Lung (tissue), 12 donors: ENCODE measurements around the gene HNRNPR. TPM values are rescaled to one million over a fixed set of nuclear protein-coding genes. Genes with fewer than 3 reads are reported as not detected.

Source experiments
- ATAC-seq: fragments of 200-7000 bp; cut with Tn5 transposase; one replicate; pipeline ENCODE4 v1.9.1; 2020; ENCODE audit warnings: moderate number of reproducible peaks; ENCODE audit not compliant: insufficient read depth, low FRiP score
- DNase-seq, 3 donors: peaks; one replicate each; pipeline ENCODE4 v3.0.0-alpha.2; 2013 to 2017
- H3K27ac ChIP-seq, 2 donors: one replicate each; pipeline ENCODE4 v1.5.1; 2013; ENCODE audit warnings: mild to moderate bottlenecking in 2 of 2, moderate library complexity in 2 of 2, control low read depth in 1 of 2, inconsistent platforms in 1 of 2, low read depth in 1 of 2, low read length in 1 of 2
- H3K27me3 ChIP-seq, 3 donors: one replicate each; pipeline ENCODE4 v1.5.1; 2013; ENCODE audit warnings: low read length in 2 of 3; ENCODE audit not compliant: control insufficient read depth in 3 of 3, insufficient read depth in 3 of 3
- H3K36me3 ChIP-seq, 4 donors: one replicate each; pipeline ENCODE4 v1.5.1; 2013; ENCODE audit warnings: low read length in 4 of 4, mild to moderate bottlenecking in 1 of 4, moderate library complexity in 1 of 4; ENCODE audit not compliant: control insufficient read depth in 4 of 4, insufficient read depth in 4 of 4
- H3K4me1 ChIP-seq, 5 donors: one replicate each; pipeline ENCODE4 v1.5.1; 2013; ENCODE audit warnings: low read length in 5 of 5, mild to moderate bottlenecking in 2 of 5, moderate library complexity in 1 of 5; ENCODE audit not compliant: control insufficient read depth in 5 of 5, insufficient read depth in 5 of 5
- H3K4me3 ChIP-seq: one replicate; pipeline ENCODE4 v1.5.1; 2013; ENCODE audit warnings: mild to moderate bottlenecking, control low read depth, moderate library complexity
- H3K9ac ChIP-seq, 2 donors: one replicate each; pipeline ENCODE4 v1.5.1; 2013; ENCODE audit warnings: low read length in 2 of 2, control low read depth in 1 of 2; ENCODE audit not compliant: insufficient read depth in 1 of 2
- H3K9me3 ChIP-seq, 4 donors: one replicate each; pipeline ENCODE4 v1.5.1; 2013; ENCODE audit warnings: low read length in 3 of 4, mild to moderate bottlenecking in 1 of 4, moderate library complexity in 1 of 4; ENCODE audit not compliant: control insufficient read depth in 4 of 4, insufficient read depth in 3 of 4
- CTCF ChIP-seq: IDR thresholded peaks from 2 replicates; pipeline ENCODE4 v1.5.1; 2012; ENCODE audit warnings: mild to moderate bottlenecking; ENCODE audit errors: control extremely low read depth, extremely low read depth
- WGBS, 2 donors: extraction: QIAGEN DNeasy Blood & Tissue Kit; methylation state at CpG; one replicate each; pipeline ENCODE4 v1.1.7; 2013; 5-methylcytosine and 5-hydroxymethylcytosine counted together
- polyA plus RNA-seq, 2 donors: library from polyadenylated mRNA; stranded (reverse); fragments of 200-250 nt; gene quantifications; one replicate each; pipeline ENCODE4 v1.2.1, GENCODE V29; 2013
- total RNA-seq, 2 donors: library from RNA; depleted of rRNA in 1 of 2; stranded (reverse); fragments of >200 nt in 1 of 2; gene quantifications; one replicate each; pipeline ENCODE4 v1.2.1, GENCODE V29; 2014 to 2021
- donor health status: control.
- donor health status: control.
- donor health status: Bipolar disorder and iron deficiency.
- donor health status: healthy.
- donor health status: DM: yes; HTN: yes; CAD: no.

Gene HNRNPR
- total and polyA plus RNA-seq, 4 donors = 54.2 to 147 (median 94.9) TPM

GRCh38 chr1:23343221-23344110 lies 618 bp downstream of the HNRNPR start:
- ATAC-seq = peak; percentile 16
- peaks cover 0 to 48% (median 18%) of the 10 kb centered on the region in 5 donors for H3K4me1 ChIP-seq
- H3K36me3 ChIP-seq = no peaks in the 10 kb centered on the region
- WGBS, 2 donors = 0 to 1% methylated on average over 53 to 66 of the region's 66 CpGs
- peak overlapping the region; percentile 79 for H3K4me3 ChIP-seq
- peak overlapping the region; percentile 77 to 82 for H3K9ac ChIP-seq
- no peaks in the 10 kb centered on the region for H3K27me3 ChIP-seq
- no peak for TF ChIP-seq CTCF
- H3K9me3 ChIP-seq = no peaks in the 10 kb centered on the region
- peak; percentile 50 to 85 (median 54) for DNase-seq
- peak overlapping the region; percentile 94 to 99 for H3K27ac ChIP-seq

- Histone ChIP-seq H3K27ac (no peak overlapping the region), H3K9me3 (no peaks in the 10 kb centered on the region), H3K36me3 (peaks cover 0 to 11% (median 5%) of the 10 kb centered on the region in 4 donors), H3K27me3 (no peaks in the 10 kb centered on the region), H3K4me1 (peaks cover 0 to 49% (median 18%) of the 10 kb centered on the region in 5 donors), H3K9ac (peak overlapping the region; percentile 30 to 82), H3K4me3 (no peak overlapping the region)
- peak in 1 of 3 donors; percentile 32 for DNase-seq
- 9 to 24% methylated on average over 10 of the region's 10 CpGs for WGBS, 2 donors
- no peak for ATAC-seq
- TF ChIP-seq CTCF = no peak
These were observed 2.0 kb downstream of the HNRNPR start for GRCh38 chr1:23341931-23342692.

- H3K9ac ChIP-seq = peak overlapping the region in 1 of 2 donors; percentile 37
- no peak overlapping the region for H3K27ac ChIP-seq
- H3K27me3 ChIP-seq = no peaks in the 10 kb centered on the region
- H3K4me3 ChIP-seq = no peak overlapping the region
- no peaks in the 10 kb centered on the region for H3K9me3 ChIP-seq
- H3K4me1 ChIP-seq = peaks cover 0 to 42% (median 18%) of the 10 kb centered on the region in 5 donors
- no peak for TF ChIP-seq CTCF
- DNase-seq (no peak), ATAC-seq (no peak)
- 70 to 78% methylated on average over 4 of the region's 4 CpGs for WGBS, 2 donors
- peaks cover 5 to 22% (median 10%) of the 10 kb centered on the region in 4 donors for H3K36me3 ChIP-seq
These were observed 4.5 kb downstream of the HNRNPR start for GRCh38 chr1:23339632-23340031.
